Gastroesophageal sphincter (tissue), 4 donors: Measurements from ENCODE around the gene RABIF. TPM values are rescaled to one million over a fixed set of nuclear protein-coding genes. Genes with fewer than 3 reads are reported as not detected.
"Not testable (repeated sequence)": the region's sequence is repeated elsewhere in the genome, so short reads cannot be mapped to it uniquely, and the experiment has no call there.

ENCODE experiments used
- ATAC-seq: fragments of 150-250 bp; one replicate; pipeline ENCODE4 v1.9.1; 2016; ENCODE audit warnings: mild to moderate bottlenecking, moderate library complexity
- H3K27ac ChIP-seq, 4 donors: fragments of 200-600 bp; sonication (generic) in 3 of 4; 1 replicate in 3 of 4; 2 replicates in 1 of 4; pipeline ENCODE4 v1.5.1; 2016 to 2019
- H3K27me3 ChIP-seq: fragments of 200-600 bp; sonication (generic); one replicate; pipeline ENCODE4 v1.5.1; 2019
- H3K36me3 ChIP-seq, 2 donors: fragments of 200-600 bp; sonication (generic); one replicate each; pipeline ENCODE4 v1.5.1; 2019; ENCODE audit warnings: control low read depth in 1 of 2
- H3K4me1 ChIP-seq, 3 donors: fragments of 200-600 bp; sonication (generic); 1 replicate in 2 of 3; 2 replicates in 1 of 3; pipeline ENCODE4 v1.5.1; 2016 to 2019; ENCODE audit warnings: control low read depth in 2 of 3
- H3K4me3 ChIP-seq, 2 donors: fragments of 200-600 bp; sonication (generic); one replicate each; pipeline ENCODE4 v1.5.1; 2019; ENCODE audit warnings: mild to moderate bottlenecking in 1 of 2, moderate library complexity in 1 of 2
- H3K9me3 ChIP-seq, 3 donors: fragments of 200-600 bp; sonication (generic); one replicate each; pipeline ENCODE4 v1.5.1; 2017 to 2019; ENCODE audit warnings: control low read depth in 2 of 3
- CTCF ChIP-seq, 4 experiments: fragments of 200-600 bp in 2 of 4; fragments of 450-650 bp in 2 of 4; sonication (generic) in 1 of 4; IDR thresholded peaks; one replicate each; pipeline ENCODE4 v1.5.1; 2017 to 2019; ENCODE audit warnings: antibody characterized with exemption in 4 of 4, mild to moderate bottlenecking in 2 of 4, moderate library complexity in 2 of 4
- EP300 ChIP-seq: sonication (generic); formaldehyde crosslinking; IDR thresholded peaks from one replicate; pipeline ENCODE4 v1.6.1; 2017; ENCODE audit warnings: antibody characterized with exemption, mild to moderate bottlenecking
- POLR2A ChIP-seq, 2 donors: fragments of 450-650 bp; IDR thresholded peaks; one replicate each; pipeline ENCODE4 v1.6.1; 2017; ENCODE audit warnings: antibody characterized with exemption in 2 of 2, mild to moderate bottlenecking in 2 of 2, moderate library complexity in 1 of 2
- POLR2AphosphoS5 ChIP-seq: sonication (generic); formaldehyde crosslinking; IDR thresholded peaks from one replicate; pipeline ENCODE4 v1.6.1; 2017; ENCODE audit warnings: antibody characterized with exemption
- WGBS, 2 donors: methylation state at CpG; one replicate each; pipeline ENCODE4 v1.1.5; 2018; ENCODE audit warnings: low coverage in 1 of 2; 5-methylcytosine and 5-hydroxymethylcytosine counted together
- total RNA-seq, 4 donors: library from RNA; depleted of rRNA; stranded (reverse); fragments of >200 nt; gene quantifications; one replicate each; pipeline ENCODE4 v1.1.0, GENCODE V29; 2016

Gene RABIF
- total RNA-seq: 1 to 10 TPM; 4.7 to 7.3 (median 6.1) TPM

- Histone ChIP-seq H3K27ac (peak within 1 kb of the TSS; percentile 41 to 96 (median 96)), H3K36me3 (peaks cover 0 to 36% of the 10 kb centered on the region in 2 donors), H3K4me3 (peak within 1 kb of the TSS; percentile 65 to 93), H3K4me1 (peaks cover 0 to 19% (median 4%) of the 10 kb centered on the region in 3 donors), H3K9me3 (no peaks in the 10 kb centered on the region), H3K27me3 (no peaks in the 10 kb centered on the region)
- 0% methylated on average over 12 of the region's 84 CpGs; no CpG with 5 or more reads in 1 of the 2 donors for WGBS, 2 donors
- TF ChIP-seq EP300 (no peak), CTCF (IDR thresholded peaks at IDR 0.05) (peak in 2 of 4 experiments; percentile 2 to 35), POLR2A (IDR thresholded peaks at IDR 0.05) (peak; percentile 74), POLR2AphosphoS5 (peak; percentile 86)
- peak; percentile 99 for ATAC-seq
Observed at GRCh38 chr1:202888531-202889360, at the start of gene RABIF. TSS of gene RABIF (minus strand) at chr1:202889149. CDS start at chr1:202889098, 51 bp downstream.

GRCh38 chr1:202938287-202938925 is 49.5 kb upstream of the RABIF start:
- Histone ChIP-seq H3K27me3 (no peaks in the 10 kb centered on the region), H3K4me1 (no peaks in the 10 kb centered on the region), H3K27ac (no peak overlapping the region), H3K4me3 (no peak overlapping the region), H3K36me3 (peaks cover 6 to 37% of the 10 kb centered on the region in 2 donors), H3K9me3 (no peaks in the 10 kb centered on the region)
- no peak for ATAC-seq
- 59 to 74% methylated on average over 5 of the region's 5 CpGs for WGBS, 2 donors
- TF ChIP-seq POLR2AphosphoS5: no peak
- no peak for TF ChIP-seq POLR2A (IDR thresholded peaks at IDR 0.05)
- no peak for TF ChIP-seq EP300
- TF ChIP-seq CTCF (IDR thresholded peaks at IDR 0.05): no peak

GRCh38 chr1:202936409-202936808 is 47.5 kb upstream of the RABIF start:
- not testable (repeated sequence) for H3K9me3 ChIP-seq, H3K4me1 ChIP-seq, H3K27me3 ChIP-seq, ATAC-seq, H3K4me3 ChIP-seq, H3K27ac ChIP-seq
- WGBS, 2 donors: 100% methylated on average over 1 of the region's 6 CpGs; no CpG with 5 or more reads in 1 of the 2 donors
- H3K36me3 ChIP-seq: peaks cover 0 to 17% of the 10 kb centered on the region in 2 donors

- no peak for ATAC-seq
- no peaks in the 10 kb centered on the region for H3K9me3 ChIP-seq
- H3K27me3 ChIP-seq: no peaks in the 10 kb centered on the region
- H3K36me3 ChIP-seq: peaks cover 0 to 12% of the 10 kb centered on the region in 2 donors
- no peak overlapping the region for H3K27ac ChIP-seq
- no peaks in the 10 kb centered on the region for H3K4me1 ChIP-seq
- TF ChIP-seq POLR2AphosphoS5 (no peak), POLR2A (IDR thresholded peaks at IDR 0.05) (no peak), EP300 (no peak), CTCF (IDR thresholded peaks at IDR 0.05) (no peak)
- 60 to 80% methylated on average over 2 to 3 of the region's 3 CpGs for WGBS, 2 donors
- H3K4me3 ChIP-seq: no peak overlapping the region
Observed at GRCh38 chr1:202935844-202936243, 46.9 kb upstream of the RABIF start.

- WGBS, 2 donors: 76 to 92% methylated on average over 2 to 3 of the region's 3 CpGs
- H3K27ac ChIP-seq: no peak overlapping the region
- H3K27me3 ChIP-seq: no peaks in the 10 kb centered on the region
- H3K9me3 ChIP-seq: no peaks in the 10 kb centered on the region
- TF ChIP-seq EP300: no peak
- no peak for TF ChIP-seq POLR2AphosphoS5
- no peak for TF ChIP-seq CTCF (IDR thresholded peaks at IDR 0.05)
- no peak for TF ChIP-seq POLR2A (IDR thresholded peaks at IDR 0.05)
- H3K4me1 ChIP-seq: no peaks in the 10 kb centered on the region
- no peak overlapping the region for H3K4me3 ChIP-seq
- ATAC-seq: no peak
- H3K36me3 ChIP-seq: peaks cover 0 to under 1% of the 10 kb centered on the region in 2 donors
Observed at GRCh38 chr1:202934755-202935154, 45.8 kb upstream of the RABIF start.
